Pulmonary artery endothelial cell (primary cell): Measurements from ENCODE around the gene NRARP. TPM values are rescaled to one million over a fixed set of nuclear protein-coding genes. Genes with fewer than 3 reads are reported as not detected.

Experiments
- DNase-seq: peaks from one replicate; pipeline ENCODE4 v3.0.0-alpha.2; 2011; ENCODE audit warnings: low read depth, low spot score
- total RNA-seq: library from RNA; depleted of rRNA; stranded (reverse); fragments of >200 nt; gene quantifications from 2 replicates; pipeline ENCODE4 v1.2.3, GENCODE V29; 2014

The NRARP gene
- total RNA-seq, 1 donor from 2014 or later, result 14.0 TPM

- DNase-seq, result peak; percentile 76
Measured at GRCh38 chr9:137277329-137278041, 24.6 kb downstream of the NRARP start, which contains the start of gene TOR4A. TSS of gene TOR4A (plus strand) at chr9:137277726. CDS start at chr9:137278690, 964 bp downstream.

- no peak for DNase-seq
Measured at GRCh38 chr9:137276473-137277328, 25.4 kb downstream of the NRARP start.

- no peak for DNase-seq
Measured at GRCh38 chr9:137275588-137276472, 26.2 kb downstream of the NRARP start.

DNA sequence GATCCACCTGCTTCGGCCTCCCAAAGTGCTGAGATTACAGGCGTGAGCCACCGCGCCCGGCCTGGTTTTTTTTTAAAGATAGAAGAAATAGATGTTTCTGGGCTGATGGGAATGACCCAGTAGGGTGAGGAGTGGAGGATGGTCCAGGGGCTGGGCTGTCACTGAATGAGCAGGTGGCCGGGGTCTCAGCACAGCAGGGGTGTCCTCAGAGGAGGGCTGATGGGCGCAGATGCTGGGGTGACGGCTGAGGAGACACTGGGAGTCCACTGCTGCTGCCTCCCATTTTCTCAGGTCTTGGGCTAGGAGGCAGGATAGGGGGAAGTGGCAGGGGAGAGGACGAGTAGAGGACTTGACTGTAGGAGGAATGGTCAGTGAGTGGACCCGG is 26.9 kb downstream of the NRARP start:
- DNase-seq, result no peak

- DNase-seq, result no peak
Measured at GRCh38 chr9:137273611-137274320, 28.3 kb downstream of the NRARP start.

DNA sequence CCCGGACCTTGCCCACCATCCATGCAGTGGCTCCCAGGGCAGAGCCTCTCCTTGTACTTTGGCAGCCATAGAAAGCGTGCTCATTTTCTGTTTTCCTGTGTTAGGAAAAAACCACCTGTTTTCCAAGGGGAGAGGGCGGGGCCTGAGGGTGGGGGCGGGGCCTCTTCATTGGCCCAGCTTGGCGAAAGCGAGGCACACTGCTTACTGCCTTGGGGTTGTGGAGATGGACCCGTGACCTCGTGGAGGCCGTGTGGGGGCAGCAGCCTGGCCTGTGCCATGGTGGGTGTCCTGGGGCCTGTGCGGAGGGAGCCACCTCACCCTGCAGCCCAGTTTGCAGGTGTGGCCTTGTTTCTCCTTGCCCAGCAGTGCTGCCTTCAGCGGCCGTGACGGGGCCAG is 29.0 kb downstream of the NRARP start:
- no peak for DNase-seq

GRCh38 chr9:137272241-137273094 is 29.6 kb downstream of the NRARP start:
- no peak for DNase-seq

- no peak for DNase-seq
Measured at GRCh38 chr9:137271696-137272076, 30.4 kb downstream of the NRARP start.

GRCh38 chr9:137270929-137271695 is 31.0 kb downstream of the NRARP start:
- no peak for DNase-seq

- DNase-seq, result no peak
Measured at GRCh38 chr9:137269231-137269772, 32.8 kb downstream of the NRARP start.

GRCh38 chr9:137268538-137269201 is 33.4 kb downstream of the NRARP start:
- DNase-seq, result no peak

DNA sequence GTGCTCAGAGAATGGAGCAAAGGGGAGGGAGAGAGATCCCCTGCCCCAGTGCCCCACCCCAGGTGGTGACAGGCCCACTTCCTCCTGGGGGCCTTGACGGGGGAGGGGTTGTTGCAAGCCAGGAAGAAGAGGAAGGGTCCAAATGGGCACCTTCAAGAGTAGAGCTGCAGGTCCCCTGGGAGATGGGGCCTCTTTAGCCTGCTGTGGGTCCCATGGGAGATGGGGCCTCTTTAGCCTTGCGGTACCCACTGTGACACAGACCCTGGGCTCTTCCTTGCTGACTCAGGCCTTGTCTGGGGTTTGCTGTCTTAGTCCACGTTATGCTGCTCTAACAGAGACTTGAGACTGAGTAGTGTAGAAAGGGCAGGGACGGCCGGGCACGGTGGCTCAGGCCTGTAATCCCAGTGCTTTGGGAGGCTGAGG is 34.1 kb downstream of the NRARP start:
- DNase-seq, result no peak

GRCh38 chr9:137266585-137267453 is 35.3 kb downstream of the NRARP start:
- DNase-seq, result no peak

DNA sequence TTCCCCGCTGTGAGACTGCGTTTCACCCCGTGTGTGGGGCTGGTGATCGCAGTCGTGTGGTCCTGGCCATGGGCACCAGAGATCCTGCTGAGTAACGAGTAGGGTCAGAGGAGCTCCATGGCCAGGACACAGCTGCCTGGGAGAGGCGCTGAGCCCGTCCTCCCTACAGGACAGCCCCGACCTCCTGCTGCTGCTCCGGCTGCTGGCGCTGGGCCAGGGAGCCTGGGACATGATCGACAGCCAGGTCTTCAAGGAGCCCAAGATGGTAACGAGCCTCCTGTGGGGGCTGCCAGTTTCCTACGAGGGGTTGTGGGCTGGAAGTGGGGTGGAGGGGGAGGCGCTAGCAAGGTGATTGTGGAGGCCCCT is 35.9 kb downstream of the NRARP start:
- no peak for DNase-seq

DNA sequence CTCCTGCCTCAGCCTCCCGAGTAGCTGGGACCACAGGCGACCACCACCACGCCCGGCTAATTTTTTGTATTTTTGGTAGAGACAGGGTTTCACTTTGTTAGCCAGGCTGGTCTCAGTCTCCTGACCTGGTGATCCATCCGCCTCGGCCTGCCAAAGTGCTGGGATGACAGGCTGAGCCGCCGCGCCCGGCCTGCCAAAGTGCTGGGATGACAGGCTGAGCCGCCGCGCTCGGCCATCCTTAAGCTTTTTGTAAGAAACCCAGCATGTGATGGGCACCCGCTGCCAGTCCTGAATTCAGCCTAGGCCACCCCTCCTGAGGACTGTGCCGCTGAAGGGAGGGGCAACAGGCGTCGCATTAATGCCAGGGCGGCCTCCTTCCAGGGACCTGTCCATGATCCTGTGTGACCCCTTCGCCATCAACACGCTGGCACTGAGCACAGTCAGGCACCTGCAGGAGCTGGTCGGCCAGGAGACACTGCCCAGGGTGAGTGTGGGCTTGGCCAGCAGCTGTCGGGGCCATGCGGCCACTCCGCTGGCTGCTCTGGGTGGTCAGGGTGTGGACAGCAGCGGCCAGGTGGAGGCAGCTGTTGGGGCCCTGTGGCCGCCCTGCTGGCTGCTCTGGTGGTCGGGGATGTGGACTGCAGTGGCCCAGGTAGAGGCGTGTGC is 36.4 kb downstream of the NRARP start:
- no peak for DNase-seq

GRCh38 chr9:137264067-137264466 is 38.0 kb downstream of the NRARP start:
- no peak for DNase-seq

DNA sequence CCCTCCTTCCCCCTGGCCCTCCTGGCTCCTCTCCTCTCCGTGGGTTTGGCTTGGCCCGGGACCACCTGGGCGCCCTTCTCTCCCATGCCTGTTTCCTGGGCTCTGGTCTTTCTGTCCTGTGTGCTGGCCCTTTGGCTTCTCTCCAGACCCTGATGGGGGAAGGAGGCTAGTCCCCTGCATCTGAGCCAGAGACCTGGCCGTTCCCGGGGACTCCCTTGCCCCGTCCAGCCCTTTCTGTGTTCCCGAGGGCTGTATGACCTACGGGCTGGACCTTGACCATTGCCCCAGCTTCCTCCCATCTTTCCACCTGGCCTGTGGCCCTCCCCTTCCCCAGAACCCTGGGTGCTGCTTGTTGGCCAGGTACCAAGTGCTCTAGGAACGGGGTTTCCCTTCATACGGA is 38.6 kb downstream of the NRARP start:
- DNase-seq, result no peak
